HFF-Myc (cell line): ENCODE data around the gene NAA25.

Source experiments
- DNase-seq: peaks from one replicate; pipeline ENCODE4 v3.0.0-alpha.2; 2011; ENCODE audit warnings: low read depth; ENCODE audit errors: extremely low read depth
- H3K4me3 ChIP-seq: replicated peaks from 2 replicates; pipeline ENCODE4 v1.5.1; 2011; ENCODE audit warnings: low read depth, mild to moderate bottlenecking, control low read depth, low read length
- CTCF ChIP-seq: IDR thresholded peaks from 2 replicates; pipeline ENCODE4 v1.5.1; 2012; ENCODE audit warnings: mild to moderate bottlenecking, low read depth, low read length, control low read depth; ENCODE audit errors: missing control alignments

NAA25 gene

GRCh38 chr12:112023759-112024396 is 84.7 kb downstream of the NAA25 start:
- H3K4me3 ChIP-seq, result no peak overlapping the region
- DNase-seq, result no peak
- TF ChIP-seq CTCF, result no peak

GRCh38 chr12:112022241-112023016 is 86.2 kb downstream of the NAA25 start:
- no peak for DNase-seq
- no peak for TF ChIP-seq CTCF
- H3K4me3 ChIP-seq, result no peak overlapping the region

- DNase-seq, result no peak
- H3K4me3 ChIP-seq, result no peak overlapping the region
- TF ChIP-seq CTCF, result no peak
These were observed 87.6 kb downstream of the NAA25 start for GRCh38 chr12:112020947-112021457.

GRCh38 chr12:112018571-112019237 is 89.9 kb downstream of the NAA25 start:
- no peak for DNase-seq

GRCh38 chr12:112017041-112017440 is 91.5 kb downstream of the NAA25 start:
- DNase-seq, result no peak
- no peak overlapping the region for H3K4me3 ChIP-seq
- TF ChIP-seq CTCF, result no peak

More at GRCh38 chr12:112018571-112019237, 89.9 kb downstream of the NAA25 start:
- no peak overlapping the region for H3K4me3 ChIP-seq
- TF ChIP-seq CTCF, result no peak

GRCh38 chr12:112015938-112016337 is 92.6 kb downstream of the NAA25 start:
- H3K4me3 ChIP-seq, result no peak overlapping the region
- TF ChIP-seq CTCF, result no peak
- DNase-seq, result no peak
